Keratinocyte (primary cell): ENCODE results near the gene GOLT1B. TPM values are rescaled to one million over a fixed set of nuclear protein-coding genes. Genes with fewer than 3 reads are reported as not detected.

ENCODE experiments used
- DNase-seq: peaks from one replicate; pipeline ENCODE4 v3.0.0-alpha.2; 2011; ENCODE audit warnings: low read depth, missing footprints, low spot score
- FAIRE-seq: peaks from 2 replicates; lab custom pipeline; 2011; peaks lifted over from hg19 to GRCh38; lab: Jason Lieb, UNC
- H2AFZ ChIP-seq: 2 replicates; pipeline ENCODE4 v1.6.0; 2012; ENCODE audit warnings: low read length, control low read depth, inconsistent platforms; ENCODE audit not compliant: control insufficient read depth
- H3K27ac ChIP-seq: 2 replicates; pipeline ENCODE4 v1.5.1; 2011; ENCODE audit warnings: low read length; ENCODE audit not compliant: control insufficient read depth, insufficient read depth
- H3K27me3 ChIP-seq: 3 replicates; pipeline ENCODE4 v1.6.0; 2011; ENCODE audit warnings: low read length; ENCODE audit not compliant: control insufficient read depth, insufficient read depth; ENCODE audit errors: extremely low read depth
- H3K36me3 ChIP-seq, 2 experiments: 2 replicates in 1 of 2; 3 replicates in 1 of 2; pipeline ENCODE4 v1.5.1; 2011; ENCODE audit warnings: low read length in 2 of 2, mild to moderate bottlenecking in 1 of 2; ENCODE audit not compliant: control insufficient read depth in 2 of 2, insufficient read depth in 2 of 2; ENCODE audit errors: extremely low read depth in 1 of 2
- H3K4me1 ChIP-seq: 3 replicates; pipeline ENCODE4 v1.5.1; 2011; ENCODE audit warnings: low read length; ENCODE audit not compliant: control insufficient read depth, insufficient read depth; ENCODE audit errors: extremely low read depth
- H3K4me2 ChIP-seq: 3 replicates; pipeline ENCODE4 v1.6.0; 2011; ENCODE audit warnings: low read depth, low read length; ENCODE audit not compliant: control insufficient read depth, insufficient read depth; ENCODE audit errors: extremely low read depth
- H3K4me3 ChIP-seq, 3 experiments: fragments of 200-600 bp in 1 of 3; sonication (generic) in 1 of 3; 2 replicates in 2 of 3; 3 replicates in 1 of 3; pipeline ENCODE4 v1.5.1; 2011 to 2016; ENCODE audit warnings: low read length in 3 of 3, mild to moderate bottlenecking in 3 of 3, control low read depth in 2 of 3, inconsistent platforms in 1 of 3, low read depth in 1 of 3, mixed read lengths in 1 of 3, mixed run types in 1 of 3, moderate library complexity in 1 of 3; ENCODE audit not compliant: control insufficient read depth in 2 of 3, insufficient read depth in 2 of 3; ENCODE audit errors: extremely low read depth in 1 of 3
- H3K79me2 ChIP-seq: 2 replicates; pipeline ENCODE4 v1.6.0; 2012; ENCODE audit warnings: low read length; ENCODE audit not compliant: control insufficient read depth, insufficient read depth
- H3K9ac ChIP-seq: 3 replicates; pipeline ENCODE4 v1.6.0; 2011; ENCODE audit warnings: low read length; ENCODE audit not compliant: control insufficient read depth, insufficient read depth; ENCODE audit errors: extremely low read depth
- H3K9me1 ChIP-seq: 3 replicates; pipeline ENCODE4 v1.6.0; 2011; ENCODE audit warnings: low read length; ENCODE audit not compliant: control insufficient read depth, insufficient read depth; ENCODE audit errors: extremely low read depth
- H3K9me3 ChIP-seq: 2 replicates; pipeline ENCODE4 v1.5.1; 2012; ENCODE audit warnings: low read depth, low read length; ENCODE audit not compliant: control insufficient read depth
- H4K20me1 ChIP-seq: 3 replicates; pipeline ENCODE4 v1.6.0; 2011; ENCODE audit warnings: low read length; ENCODE audit not compliant: control insufficient read depth, insufficient read depth; ENCODE audit errors: extremely low read depth
- EZH2 ChIP-seq: IDR thresholded peaks from one replicate; pipeline ENCODE4 v1.6.1; 2012; ENCODE audit warnings: inconsistent platforms, mild to moderate bottlenecking, low read length, moderate library complexity
- dilution Hi-C: fragments of 300-500 bp; cut with MboI; formaldehyde crosslinking; loops from one replicate; pipeline ENCODE4 v1.7.0; 2020; ENCODE audit warnings: low sequenced_read_pairs; ENCODE audit not compliant: extremely low pct_ligation_motif_present
- polyA plus RNA-seq, 5 experiments: library from polyadenylated mRNA; depleted of rRNA in 3 of 5; stranded (reverse) in 3 of 5; stranded (forward) in 1 of 5; unstranded in 1 of 5; fragments of >200 nt; gene quantifications; 1 replicate in 1 of 5; 2 replicates in 3 of 5; 3 replicates in 1 of 5; pipeline versions ENCODE4 v1.2.1 to v1.2.3, GENCODE V29; 2011 to 2012; ENCODE audit warnings: missing spikeins in 2 of 5, low read depth in 1 of 5, low replicate concordance in 1 of 5
- TF ChIP-seq, protein P1 (sequence below), 3 experiments: IDR thresholded peaks in 1 of 3; conservative IDR thresholded peaks in 1 of 3; optimal IDR thresholded peaks in 1 of 3; 2 replicates in 2 of 3; 3 replicates in 1 of 3; pipeline versions ENCODE3 to v1.5.1; 2011; ENCODE audit warnings: low read length in 3 of 3, mild to moderate bottlenecking in 3 of 3, moderate library complexity in 2 of 3, control low read depth in 1 of 3, inconsistent platforms in 1 of 3; ENCODE audit not compliant: insufficient read depth in 2 of 3; ENCODE audit errors: extremely low read depth in 1 of 3

The GOLT1B gene
- polyA plus RNA-seq, 1 donor (not counting 4 experiments of a cell fraction or from before 2014, with no cell fraction given) = 25.8 TPM

DNA sequence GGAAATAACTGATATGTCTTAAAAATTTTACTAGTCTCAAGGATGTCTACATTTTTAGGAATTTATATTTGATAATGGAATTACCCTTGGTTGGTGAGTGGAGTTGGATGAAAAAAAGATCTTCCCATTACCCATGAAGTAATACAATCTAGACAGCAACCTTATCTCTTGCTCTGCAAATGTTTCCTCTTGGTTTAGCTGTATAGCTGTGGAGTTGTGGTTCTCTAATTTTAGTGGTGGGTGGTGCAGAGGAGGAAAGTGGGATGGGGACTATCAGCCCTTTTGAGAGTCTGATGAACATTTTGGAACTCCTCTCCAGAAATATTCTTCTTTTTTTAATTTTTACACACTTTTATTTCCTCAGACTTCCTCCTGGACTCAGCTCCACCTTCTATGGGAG is 41.6 kb downstream of the GOLT1B start:
- Histone ChIP-seq H3K79me2 (no peaks in the 10 kb centered on the region), H3K9me1 (no peaks in the 10 kb centered on the region), H3K4me1 (no peaks in the 10 kb centered on the region), H3K9ac (no peak overlapping the region), H3K36me3 (no peaks in the 10 kb centered on the region), H3K9me3 (no peaks in the 10 kb centered on the region), H4K20me1 (no peaks in the 10 kb centered on the region), H3K27ac (no peak overlapping the region), H2AFZ (no peak overlapping the region), H3K4me3 (no peak overlapping the region), H3K27me3 (no peaks in the 10 kb centered on the region), H3K4me2 (no peak overlapping the region)
- dilution Hi-C loops = no loop called here
- FAIRE-seq (no peak), DNase-seq (no peak)
- TF ChIP-seq, protein P1, sequence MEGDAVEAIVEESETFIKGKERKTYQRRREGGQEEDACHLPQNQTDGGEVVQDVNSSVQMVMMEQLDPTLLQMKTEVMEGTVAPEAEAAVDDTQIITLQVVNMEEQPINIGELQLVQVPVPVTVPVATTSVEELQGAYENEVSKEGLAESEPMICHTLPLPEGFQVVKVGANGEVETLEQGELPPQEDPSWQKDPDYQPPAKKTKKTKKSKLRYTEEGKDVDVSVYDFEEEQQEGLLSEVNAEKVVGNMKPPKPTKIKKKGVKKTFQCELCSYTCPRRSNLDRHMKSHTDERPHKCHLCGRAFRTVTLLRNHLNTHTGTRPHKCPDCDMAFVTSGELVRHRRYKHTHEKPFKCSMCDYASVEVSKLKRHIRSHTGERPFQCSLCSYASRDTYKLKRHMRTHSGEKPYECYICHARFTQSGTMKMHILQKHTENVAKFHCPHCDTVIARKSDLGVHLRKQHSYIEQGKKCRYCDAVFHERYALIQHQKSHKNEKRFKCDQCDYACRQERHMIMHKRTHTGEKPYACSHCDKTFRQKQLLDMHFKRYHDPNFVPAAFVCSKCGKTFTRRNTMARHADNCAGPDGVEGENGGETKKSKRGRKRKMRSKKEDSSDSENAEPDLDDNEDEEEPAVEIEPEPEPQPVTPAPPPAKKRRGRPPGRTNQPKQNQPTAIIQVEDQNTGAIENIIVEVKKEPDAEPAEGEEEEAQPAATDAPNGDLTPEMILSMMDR (optimal IDR thresholded peaks at IDR 0.05 in 1 of 3, IDR thresholded peaks at IDR 0.05 in 1 of 3, conservative IDR thresholded peaks at IDR 0.05 in 1 of 3; ENCODE audit: extremely low read depth in 1 of 3, insufficient read depth in 2 of 3, low read length in 3 of 3) = no peak
- TF ChIP-seq EZH2 = no peak

DNA sequence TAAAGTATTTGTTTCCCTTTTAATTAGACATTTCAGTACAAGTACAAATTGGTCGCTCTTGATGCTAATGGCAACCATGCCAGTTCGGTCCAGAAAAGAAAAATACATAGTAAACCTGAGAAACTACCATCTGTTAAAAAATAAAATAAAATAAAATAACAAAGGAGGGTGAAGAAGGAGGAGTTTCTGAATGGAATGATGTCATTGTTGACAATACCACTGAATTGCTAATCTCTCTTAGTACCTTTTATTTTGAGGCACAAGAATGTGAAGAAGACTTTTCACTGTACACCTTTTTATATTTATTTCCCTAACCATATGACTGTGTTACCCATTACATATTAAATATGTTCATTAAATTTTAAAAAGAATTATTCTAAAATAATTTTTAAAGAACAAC is 44.0 kb downstream of the GOLT1B start:
- no peaks in the 10 kb centered on the region for H3K9me1 ChIP-seq
- H3K4me2 ChIP-seq = no peak overlapping the region
- no peaks in the 10 kb centered on the region for H3K9me3 ChIP-seq
- H3K79me2 ChIP-seq = no peaks in the 10 kb centered on the region
- H3K4me3 ChIP-seq = no peak overlapping the region
- TF ChIP-seq, protein P1 (optimal IDR thresholded peaks at IDR 0.05 in 1 of 3, IDR thresholded peaks at IDR 0.05 in 1 of 3, conservative IDR thresholded peaks at IDR 0.05 in 1 of 3; ENCODE audit: extremely low read depth in 1 of 3, insufficient read depth in 2 of 3, low read length in 3 of 3) = no peak
- no peak for TF ChIP-seq EZH2
- no peaks in the 10 kb centered on the region for H3K36me3 ChIP-seq
- no peak for DNase-seq
- FAIRE-seq = no peak
- H3K27me3 ChIP-seq = no peaks in the 10 kb centered on the region
- H3K9ac ChIP-seq = no peak overlapping the region
- no peak overlapping the region for H3K27ac ChIP-seq
- no peak overlapping the region for H2AFZ ChIP-seq
- dilution Hi-C loops = no loop called here
- H3K4me1 ChIP-seq = no peaks in the 10 kb centered on the region
- H4K20me1 ChIP-seq = no peaks in the 10 kb centered on the region
